ENCODE data around the gene PCDHGB1.
"Not testable (repeated sequence)": the region's sequence is repeated elsewhere in the genome, so short reads cannot be mapped to it uniquely, and the experiment has no call there.

Gene PCDHGB1

GRCh38 chr5:141383345-141383744, 33.4 kb downstream of the PCDHGB1 start:
- DNase-seq (ENCODE audit: low spot score): no peak

DNA sequence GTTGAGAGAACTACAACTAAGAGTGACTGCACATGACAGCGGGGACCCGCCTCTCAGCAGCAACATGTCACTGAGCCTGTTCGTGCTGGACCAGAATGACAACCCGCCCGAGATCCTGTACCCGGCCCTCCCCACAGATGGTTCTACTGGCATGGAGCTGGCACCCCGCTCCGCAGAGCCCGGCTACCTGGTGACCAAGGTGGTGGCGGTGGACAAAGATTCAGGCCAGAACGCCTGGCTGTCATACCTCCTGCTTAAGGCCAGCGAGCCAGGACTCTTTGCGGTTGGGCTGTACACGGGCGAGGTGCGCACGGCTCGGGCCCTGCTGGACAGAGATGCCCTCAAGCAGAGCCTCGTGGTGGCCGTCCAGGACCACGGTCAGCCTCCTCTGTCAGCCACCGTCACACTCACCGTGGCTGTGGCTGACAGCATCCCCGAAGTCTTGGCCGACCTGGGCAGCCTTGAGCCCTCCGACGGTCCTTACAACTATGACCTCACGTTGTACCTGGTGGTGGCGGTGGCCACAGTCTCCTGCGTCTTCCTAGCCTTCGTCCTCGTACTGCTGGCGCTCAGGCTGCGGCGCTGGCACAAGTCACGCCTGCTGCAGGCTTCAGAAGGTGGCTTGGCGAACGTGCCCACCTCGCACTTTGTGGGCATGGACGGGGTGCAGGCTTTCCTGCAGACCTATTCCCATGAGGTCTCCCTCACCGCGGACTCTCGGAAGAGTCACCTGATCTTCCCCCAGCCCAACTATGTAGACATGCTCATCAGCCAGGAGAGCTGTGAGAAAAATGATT, 34.8 kb downstream of the PCDHGB1 start:
- DNase-seq (ENCODE audit: low spot score): no peak

- DNase-seq (ENCODE audit: low spot score): peak; percentile 31
Measured at GRCh38 chr5:141387557-141388311, 37.8 kb downstream of the PCDHGB1 start, which contains the start of gene PCDHGB4. TSS of gene PCDHGB4 (plus strand) at chr5:141387698. CDS start at chr5:141387885, 187 bp downstream.

DNA sequence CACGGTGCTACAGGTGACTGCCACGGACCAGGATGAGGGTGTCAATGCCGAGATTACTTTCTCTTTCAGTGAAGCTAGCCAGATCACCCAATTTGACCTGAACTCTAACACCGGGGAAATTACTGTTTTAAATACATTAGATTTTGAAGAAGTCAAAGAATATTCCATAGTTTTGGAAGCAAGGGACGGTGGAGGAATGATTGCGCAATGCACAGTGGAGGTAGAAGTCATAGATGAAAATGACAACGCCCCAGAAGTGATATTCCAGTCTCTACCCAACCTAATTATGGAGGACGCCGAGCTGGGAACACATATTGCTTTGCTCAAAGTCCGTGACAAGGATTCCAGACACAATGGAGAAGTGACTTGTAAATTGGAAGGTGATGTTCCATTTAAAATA, 38.8 kb downstream of the PCDHGB1 start:
- DNase-seq (ENCODE audit: low spot score): no peak

- DNase-seq (ENCODE audit: low spot score): no peak
Measured at GRCh38 chr5:141389153-141390042, 39.5 kb downstream of the PCDHGB1 start.

DNA sequence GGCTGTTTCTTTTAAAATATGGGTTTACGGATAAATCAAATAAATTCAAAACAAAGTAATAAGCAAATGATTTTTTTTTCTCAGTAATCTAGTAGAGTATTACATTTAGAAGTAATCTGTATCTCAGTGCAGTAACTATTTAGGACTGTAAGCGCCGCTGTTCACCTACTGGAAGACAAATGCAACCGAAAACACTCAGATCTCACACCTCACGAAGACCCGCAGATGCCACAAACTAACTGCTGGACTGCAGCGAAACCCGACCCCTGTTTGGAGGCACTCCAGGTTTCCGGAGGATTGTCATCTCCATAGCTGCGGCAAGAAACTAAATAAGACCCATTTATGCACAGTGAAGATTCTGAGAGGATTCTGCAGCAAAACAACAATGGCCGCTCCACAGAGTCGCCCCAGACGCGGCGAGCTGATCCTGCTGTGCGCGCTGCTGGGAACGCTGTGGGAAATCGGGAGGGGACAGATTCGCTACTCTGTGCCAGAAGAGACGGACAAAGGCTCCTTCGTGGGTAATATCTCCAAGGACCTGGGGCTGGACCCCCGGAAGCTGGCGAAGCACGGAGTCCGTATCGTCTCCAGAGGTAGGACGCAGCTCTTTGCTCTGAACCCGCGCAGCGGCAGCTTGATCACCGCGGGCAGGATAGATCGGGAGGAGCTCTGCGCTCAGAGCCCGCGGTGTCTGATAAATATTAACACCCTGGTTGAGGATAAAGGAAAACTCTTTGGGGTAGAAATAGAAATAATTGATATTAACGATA, 42.7 kb downstream of the PCDHGB1 start, which contains the start of gene PCDHGA8:
Gene PCDHGA8, plus strand, starts transcription at position 205 of the 770 bp plus-strand sequence. Its CDS starts 181 bp downstream, at position 386.
- DNase-seq (ENCODE audit: low spot score): no peak

- no peak for DNase-seq (ENCODE audit: low spot score)
Measured at GRCh38 chr5:141393267-141393666, 43.4 kb downstream of the PCDHGB1 start.

DNA sequence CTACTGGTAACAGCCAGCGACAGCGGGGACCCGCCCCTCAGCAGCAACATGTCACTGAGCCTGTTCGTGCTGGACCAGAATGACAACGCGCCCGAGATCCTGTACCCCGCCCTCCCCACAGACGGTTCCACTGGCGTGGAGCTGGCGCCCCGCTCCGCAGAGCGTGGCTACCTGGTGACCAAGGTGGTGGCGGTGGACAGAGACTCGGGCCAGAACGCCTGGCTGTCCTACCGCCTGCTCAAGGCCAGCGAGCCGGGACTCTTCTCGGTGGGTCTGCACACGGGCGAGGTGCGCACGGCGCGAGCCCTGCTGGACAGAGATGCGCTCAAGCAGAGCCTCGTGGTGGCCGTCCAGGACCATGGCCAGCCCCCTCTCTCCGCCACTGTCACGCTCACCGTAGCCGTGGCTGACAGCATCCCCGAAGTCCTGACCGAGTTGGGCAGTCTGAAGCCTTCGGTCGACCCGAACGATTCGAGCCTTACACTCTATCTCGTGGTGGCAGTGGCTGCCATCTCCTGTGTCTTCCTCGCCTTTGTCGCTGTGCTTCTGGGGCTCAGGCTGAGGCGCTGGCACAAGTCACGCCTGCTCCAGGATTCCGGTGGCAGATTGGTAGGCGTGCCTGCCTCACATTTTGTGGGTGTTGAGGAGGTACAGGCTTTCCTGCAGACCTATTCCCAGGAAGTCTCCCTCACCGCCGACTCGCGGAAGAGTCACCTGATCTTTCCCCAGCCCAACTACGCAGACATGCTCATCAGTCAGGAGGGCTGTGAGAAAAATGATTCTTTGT, 44.7 kb downstream of the PCDHGB1 start:
- DNase-seq (ENCODE audit: low spot score): not testable (repeated sequence)

DNA sequence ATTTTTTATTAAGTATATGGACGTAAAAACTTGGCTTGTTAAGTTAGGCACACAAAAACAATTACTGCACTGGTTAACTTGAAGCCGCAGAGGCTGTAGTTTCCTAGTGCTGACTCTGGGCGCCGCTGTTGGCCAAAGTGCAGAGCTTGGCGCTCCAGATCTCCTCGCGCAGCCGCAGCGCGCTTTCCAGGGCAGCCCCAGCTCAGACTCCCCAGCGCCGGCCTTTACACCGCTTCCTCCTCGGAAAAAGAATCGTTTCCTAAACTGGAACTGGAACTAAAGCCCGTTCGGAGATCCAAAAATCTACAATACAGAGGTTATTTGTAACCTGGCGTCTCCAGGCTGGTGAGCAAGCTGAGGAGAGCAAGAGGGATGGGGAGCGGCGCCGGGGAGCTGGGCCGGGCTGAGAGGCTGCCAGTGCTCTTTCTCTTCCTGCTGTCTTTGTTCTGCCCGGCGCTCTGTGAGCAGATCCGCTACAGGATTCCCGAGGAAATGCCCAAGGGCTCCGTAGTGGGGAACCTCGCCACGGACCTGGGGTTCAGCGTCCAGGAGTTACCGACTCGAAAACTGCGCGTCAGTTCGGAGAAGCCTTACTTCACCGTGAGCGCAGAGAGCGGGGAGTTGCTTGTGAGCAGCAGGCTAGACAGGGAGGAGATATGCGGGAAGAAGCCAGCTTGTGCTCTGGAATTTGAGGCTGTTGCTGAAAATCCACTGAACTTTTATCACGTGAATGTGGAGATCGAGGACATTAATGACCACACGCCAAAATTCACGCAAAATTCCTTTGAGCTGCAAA, 48.1 kb downstream of the PCDHGB1 start, which contains the start of gene PCDHGB5:
Gene PCDHGB5, plus strand, starts transcription at position 192 of the 796 bp plus-strand sequence. Its CDS starts 181 bp downstream, at position 373.
- peak; percentile 66 for DNase-seq (ENCODE audit: low spot score)

GRCh38 chr5:141398608-141399007, 48.7 kb downstream of the PCDHGB1 start:
- DNase-seq (ENCODE audit: low spot score): no peak

DNA sequence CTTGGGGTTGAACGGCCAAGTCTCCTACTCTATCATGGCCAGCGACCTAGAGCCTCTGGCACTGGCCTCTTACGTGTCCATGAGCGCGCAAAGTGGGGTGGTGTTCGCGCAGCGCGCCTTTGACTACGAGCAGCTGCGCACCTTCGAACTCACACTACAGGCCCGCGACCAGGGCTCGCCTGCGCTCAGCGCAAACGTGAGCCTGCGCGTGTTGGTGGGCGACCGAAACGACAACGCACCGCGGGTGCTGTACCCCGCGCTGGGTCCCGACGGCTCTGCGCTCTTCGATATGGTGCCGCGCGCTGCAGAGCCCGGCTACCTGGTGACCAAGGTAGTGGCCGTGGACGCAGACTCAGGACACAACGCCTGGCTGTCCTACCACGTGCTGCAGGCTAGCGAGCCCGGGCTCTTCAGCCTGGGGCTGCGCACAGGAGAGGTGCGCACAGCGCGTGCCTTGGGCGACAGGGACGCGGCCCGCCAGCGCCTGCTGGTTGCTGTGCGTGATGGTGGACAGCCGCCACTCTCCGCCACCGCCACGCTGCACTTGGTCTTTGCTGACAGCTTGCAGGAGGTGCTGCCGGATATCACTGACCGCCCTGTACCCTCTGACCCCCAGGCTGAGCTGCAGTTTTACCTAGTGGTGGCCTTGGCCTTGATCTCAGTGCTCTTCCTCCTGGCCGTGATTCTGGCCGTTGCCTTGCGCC, 49.8 kb downstream of the PCDHGB1 start:
- DNase-seq (ENCODE audit: low spot score): no peak
